22Rv1 (cell line): ENCODE data around the gene RSPH1.

Source experiments
- ZFX ChIP-seq: fragments of 450-650 bp; IDR thresholded peaks from 2 replicates; pipeline ENCODE4 v1.6.1; 2017; ENCODE audit warnings: antibody characterized with exemption, borderline replicate concordance
- TF ChIP-seq, protein P1 (sequence below): fragments of 450-650 bp; IDR thresholded peaks from 2 replicates; pipeline ENCODE4 v1.5.1; 2017; ENCODE audit warnings: mild to moderate bottlenecking

DNA sequence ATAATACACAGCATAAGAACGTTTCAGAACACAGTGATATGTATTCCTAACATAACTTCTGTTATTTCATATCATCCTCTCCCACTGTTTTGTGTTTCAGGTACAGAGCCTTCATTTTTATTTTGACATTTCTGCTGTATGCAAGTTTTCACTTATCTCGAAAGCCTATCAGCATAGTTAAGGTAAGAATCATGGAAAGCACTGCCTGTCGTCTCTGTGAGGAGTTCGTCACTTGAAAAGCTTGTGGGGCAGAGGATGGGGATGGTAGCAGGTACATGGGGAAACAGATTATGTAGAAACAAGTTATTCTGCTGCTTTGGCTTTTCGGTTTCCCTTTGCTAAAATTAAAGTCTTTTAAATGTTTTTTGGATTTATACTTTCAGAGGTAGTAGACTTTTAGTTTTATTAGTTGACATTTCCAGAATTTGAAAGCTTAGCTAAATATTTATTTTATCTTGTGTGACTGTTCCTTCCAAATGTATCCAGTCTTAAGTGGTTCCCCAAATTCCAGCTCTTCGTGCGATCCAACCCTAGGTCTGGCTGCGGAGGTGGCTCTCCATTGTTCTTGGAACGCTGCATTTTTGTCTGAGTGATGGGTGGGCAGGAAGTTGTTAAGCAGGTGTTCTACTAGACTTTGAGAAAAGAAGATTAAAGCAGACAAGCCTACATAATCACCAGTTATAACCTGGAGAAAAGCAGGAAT lies 29.8 kb upstream of the RSPH1 start:
- TF ChIP-seq, protein P1, sequence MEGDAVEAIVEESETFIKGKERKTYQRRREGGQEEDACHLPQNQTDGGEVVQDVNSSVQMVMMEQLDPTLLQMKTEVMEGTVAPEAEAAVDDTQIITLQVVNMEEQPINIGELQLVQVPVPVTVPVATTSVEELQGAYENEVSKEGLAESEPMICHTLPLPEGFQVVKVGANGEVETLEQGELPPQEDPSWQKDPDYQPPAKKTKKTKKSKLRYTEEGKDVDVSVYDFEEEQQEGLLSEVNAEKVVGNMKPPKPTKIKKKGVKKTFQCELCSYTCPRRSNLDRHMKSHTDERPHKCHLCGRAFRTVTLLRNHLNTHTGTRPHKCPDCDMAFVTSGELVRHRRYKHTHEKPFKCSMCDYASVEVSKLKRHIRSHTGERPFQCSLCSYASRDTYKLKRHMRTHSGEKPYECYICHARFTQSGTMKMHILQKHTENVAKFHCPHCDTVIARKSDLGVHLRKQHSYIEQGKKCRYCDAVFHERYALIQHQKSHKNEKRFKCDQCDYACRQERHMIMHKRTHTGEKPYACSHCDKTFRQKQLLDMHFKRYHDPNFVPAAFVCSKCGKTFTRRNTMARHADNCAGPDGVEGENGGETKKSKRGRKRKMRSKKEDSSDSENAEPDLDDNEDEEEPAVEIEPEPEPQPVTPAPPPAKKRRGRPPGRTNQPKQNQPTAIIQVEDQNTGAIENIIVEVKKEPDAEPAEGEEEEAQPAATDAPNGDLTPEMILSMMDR = no peak
- no peak for TF ChIP-seq ZFX
